HepG2 (cell line): Measurements from ENCODE around the gene SMIM36. TPM values are rescaled to one million over a fixed set of nuclear protein-coding genes. Genes with fewer than 3 reads are reported as not detected.
A peak's percentile ranks its signal among the peaks of the same experiment; 100 is the strongest.

ENCODE experiments used
- HIC2 ChIP-seq: sonication (generic); formaldehyde crosslinking; IDR thresholded peaks from 2 replicates; pipeline ENCODE4 v1.9.0; 2022; ENCODE audit warnings: low read depth, missing genetic modification reagents
- MTF1 ChIP-seq: sonication (generic); formaldehyde crosslinking; IDR thresholded peaks from 2 replicates; pipeline ENCODE4 v1.5.0; 2020; ENCODE audit warnings: missing genetic modification reagents
- NCOA1 ChIP-seq: sonication (generic); formaldehyde crosslinking; IDR thresholded peaks from 2 replicates; pipeline ENCODE4 v1.9.0; 2021; ENCODE audit warnings: missing genetic modification reagents
- NR0B2 ChIP-seq: sonication (generic); formaldehyde crosslinking; IDR thresholded peaks from 2 replicates; pipeline ENCODE4 v1.4.0; 2020; ENCODE audit warnings: mild to moderate bottlenecking, missing genetic modification reagents
- NR2F2 ChIP-seq: IDR thresholded peaks from 2 replicates; pipeline ENCODE4 v1.6.1; 2012; ENCODE audit warnings: low read depth, inconsistent platforms, borderline replicate concordance
- PBX3 ChIP-seq: sonication (generic); formaldehyde crosslinking; IDR thresholded peaks from 2 replicates; pipeline ENCODE4 v1.8.1; 2023; ENCODE audit warnings: missing genetic modification reagents, inconsistent platforms, borderline replicate concordance
- RBAK ChIP-seq: sonication (generic); formaldehyde crosslinking; IDR thresholded peaks from 2 replicates; pipeline ENCODE4 v1.5.1; 2020; ENCODE audit warnings: mild to moderate bottlenecking, missing genetic modification reagents
- SALL1 ChIP-seq: sonication (generic); formaldehyde crosslinking; IDR thresholded peaks from 2 replicates; pipeline ENCODE4 v1.8.0; 2022; ENCODE audit warnings: mild to moderate bottlenecking, missing genetic modification reagents
- SMAD3 ChIP-seq: sonication (generic); formaldehyde crosslinking; IDR thresholded peaks from 2 replicates; pipeline ENCODE4 v1.4.0; 2020; ENCODE audit warnings: missing genetic modification reagents
- STAT6 ChIP-seq: sonication (generic); formaldehyde crosslinking; IDR thresholded peaks from 2 replicates; pipeline ENCODE4 v1.4.0; 2020; ENCODE audit warnings: missing genetic modification reagents, mild to moderate bottlenecking, borderline replicate concordance
- ZBED4 ChIP-seq: sonication (generic); formaldehyde crosslinking; IDR thresholded peaks from 2 replicates; pipeline ENCODE4 v1.4.0; 2020; ENCODE audit warnings: missing genetic modification reagents, borderline replicate concordance
- ZBTB42 ChIP-seq: sonication (generic); formaldehyde crosslinking; IDR thresholded peaks from 2 replicates; pipeline ENCODE4 v1.5.0; 2020; ENCODE audit warnings: mild to moderate bottlenecking, missing genetic modification reagents
- ZBTB8A ChIP-seq: sonication (generic); formaldehyde crosslinking; IDR thresholded peaks from 2 replicates; pipeline ENCODE4 v1.4.0; 2020; ENCODE audit warnings: mild to moderate bottlenecking, low read depth, missing genetic modification reagents, borderline replicate concordance
- ZFP41 ChIP-seq: sonication (generic); formaldehyde crosslinking; IDR thresholded peaks from 2 replicates; pipeline ENCODE4 v1.4.0; 2020; ENCODE audit warnings: mild to moderate bottlenecking, missing genetic modification reagents, borderline replicate concordance
- ZFX ChIP-seq: sonication (generic); formaldehyde crosslinking; IDR thresholded peaks from 2 replicates; pipeline ENCODE4 v1.4.0; 2020; ENCODE audit warnings: mild to moderate bottlenecking, low read depth, missing genetic modification reagents, moderate library complexity
- ZFYVE20 ChIP-seq: sonication (generic); formaldehyde crosslinking; IDR thresholded peaks from 2 replicates; pipeline ENCODE4 v1.8.0; 2023; ENCODE audit warnings: low read depth, mild to moderate bottlenecking, moderate library complexity, missing genetic modification reagents, borderline replicate concordance
- ZNF660 ChIP-seq: sonication (generic); formaldehyde crosslinking; IDR thresholded peaks from 2 replicates; pipeline ENCODE4 v1.5.1; 2020; ENCODE audit warnings: mild to moderate bottlenecking, low read depth, missing genetic modification reagents, borderline replicate concordance
- polyA plus RNA-seq, 8 experiments: library from polyadenylated mRNA; depleted of rRNA in 3 of 8; stranded (reverse) in 7 of 8; unstranded in 1 of 8; fragments of >200 nt; fragmentation: Illumina TruSeq in 4 of 8; extraction: Trizol in 4 of 8; gene quantifications; 2 replicates each; pipeline versions ENCODE4 v1.2.1 to v1.2.3, GENCODE V29; 2011 to 2016; ENCODE audit warnings: low read depth in 4 of 8, missing spikeins in 1 of 8, mixed read lengths in 1 of 8; ENCODE audit not compliant: insufficient read depth in 1 of 8
- total RNA-seq, 5 experiments: library from RNA; depleted of rRNA; stranded (reverse); fragments of >200 nt; fragmentation: Illumina TruSeq; extraction: Trizol; gene quantifications; 2 replicates each; pipeline ENCODE4 v1.2.3, GENCODE V29; 2016; ENCODE audit warnings: low read depth in 1 of 5

Gene SMIM36
- total and polyA plus RNA-seq, 2 of the 13 experiments (the other 11 are each of a cell fraction or from before 2014, with no cell fraction given): not detected

- TF ChIP-seq PBX3 (CRISPR knock-in tag) (no peak), NR2F2 (no peak; the same call in none of the 2 replicates), NCOA1 (CRISPR knock-in tag) (no peak; the same call in 1 of the 2 replicates), STAT6 (CRISPR knock-in tag) (peak; percentile 51; the same call in 1 of the 2 replicates), ZFYVE20 (CRISPR knock-in tag) (no peak), MTF1 (no peak), ZFP41 (no peak), RBAK (no peak), ZFX (CRISPR knock-in tag) (peak; percentile 43; the same call in 1 of the 2 replicates), ZBTB8A (CRISPR knock-in tag) (no peak), ZBED4 (no peak), HIC2 (CRISPR knock-in tag) (0 out of 2 replicates have a peak, but pooled peaks have one; percentile 29), ZNF660 (CRISPR knock-in tag) (no peak), NR0B2 (no peak), ZBTB42 (CRISPR knock-in tag) (peak; percentile 33; the same call in 1 of the 2 replicates), SMAD3 (CRISPR knock-in tag) (peak; percentile 47; the same call in 1 of the 2 replicates), SALL1 (CRISPR knock-in tag) (peak; percentile 78)
These were observed 66.5 kb downstream of the SMIM36 start (continued) for GRCh38 chr17:55444471-55445441.
